Esophagus squamous epithelium (tissue), 5 donors: Measurements from ENCODE around the gene EXOSC9. TPM values are rescaled to one million over a fixed set of nuclear protein-coding genes. Genes with fewer than 3 reads are reported as not detected.

Source experiments
- DNase-seq: peaks from one replicate; lab custom pipeline; 2025; lab: John Stamatoyannopoulos, UW
- H3K27ac ChIP-seq, 4 donors: fragments of 200-600 bp; sonication (generic); one replicate each; pipeline ENCODE4 v1.5.1; 2016 to 2019; ENCODE audit warnings: mild to moderate bottlenecking in 1 of 4
- H3K27me3 ChIP-seq, 4 donors: fragments of 200-600 bp; sonication (generic); 1 replicate in 3 of 4; 2 replicates in 1 of 4; pipeline versions ENCODE4 v1.5.1 to v1.6.0; 2017 to 2021; ENCODE audit warnings: antibody characterized with exemption in 1 of 4
- H3K36me3 ChIP-seq, 3 donors: fragments of 200-600 bp; sonication (generic); one replicate each; pipeline ENCODE4 v1.5.1; 2016 to 2019
- H3K4me1 ChIP-seq, 3 donors: fragments of 200-600 bp; sonication (generic); one replicate each; pipeline ENCODE4 v1.5.1; 2017 to 2019
- H3K4me3 ChIP-seq, 4 donors: fragments of 200-600 bp; sonication (generic); 1 replicate in 3 of 4; 2 replicates in 1 of 4; pipeline ENCODE4 v1.5.1; 2016 to 2019; ENCODE audit warnings: mild to moderate bottlenecking in 2 of 4, moderate library complexity in 1 of 4
- H3K9me3 ChIP-seq, 3 donors: fragments of 200-600 bp; sonication (generic); one replicate each; pipeline ENCODE4 v1.5.1; 2016 to 2019
- CTCF ChIP-seq, 6 experiments: fragments of 450-650 bp in 4 of 6; fragments of 200-600 bp in 2 of 6; sonication (generic) in 2 of 6; IDR thresholded peaks; one replicate each; pipeline ENCODE4 v1.5.1; 2016 to 2019; ENCODE audit warnings: antibody characterized with exemption in 6 of 6, mild to moderate bottlenecking in 4 of 6, moderate library complexity in 4 of 6
- POLR2A ChIP-seq, 4 donors: fragments of 450-650 bp; IDR thresholded peaks; one replicate each; pipeline ENCODE4 v1.6.1; 2017; ENCODE audit warnings: antibody characterized with exemption in 4 of 4, mild to moderate bottlenecking in 4 of 4, moderate library complexity in 3 of 4
- WGBS, 2 donors: methylation state at CpG; one replicate each; pipeline ENCODE4 v1.1.5; 2018; 5-methylcytosine and 5-hydroxymethylcytosine counted together
- intact Hi-C: fragments of 100-400 bp; cut with DNase I; formaldehyde crosslinking; loops from one replicate; pipeline ENCODE4 v1.15.0; 2022
- total RNA-seq, 4 donors: library from RNA; depleted of rRNA; stranded (reverse); fragments of >200 nt; gene quantifications; one replicate each; pipeline ENCODE4 v1.1.0, GENCODE V29; 2016
- donor health status: DM: yes; HTN: yes; CAD: no.

The EXOSC9 gene
- total RNA-seq, 4 donors from 2014 or later, result 9.3 to 27.7 (median 23.9) TPM

- Histone ChIP-seq H3K27ac (no peak overlapping the region), H3K4me3 (no peak overlapping the region)
- 70 to 85% methylated on average over 2 of the region's 2 CpGs for WGBS, 2 donors
Observed at GRCh38 chr4:121792966-121793365, 8.2 kb upstream of the EXOSC9 start.

GRCh38 chr4:121794505-121795188 is 6.5 kb upstream of the EXOSC9 start:
- intact Hi-C loops, result no loop called here
- 73 to 76% methylated on average over 5 of the region's 5 CpGs for WGBS, 2 donors
- no peak for DNase-seq
- Histone ChIP-seq H3K9me3 (no peaks in the 10 kb centered on the region), H3K27me3 (peaks cover 0 to 29% (median 0%) of the 10 kb centered on the region in 4 donors), H3K36me3 (no peaks in the 10 kb centered on the region), H3K4me1 (no peaks in the 10 kb centered on the region), H3K27ac (no peak overlapping the region), H3K4me3 (no peak overlapping the region)
- TF ChIP-seq CTCF (IDR thresholded peaks at IDR 0.05), result no peak
- TF ChIP-seq POLR2A (IDR thresholded peaks at IDR 0.05), result no peak

More at GRCh38 chr4:121792966-121793365, 8.2 kb upstream of the EXOSC9 start:
- no peak for TF ChIP-seq POLR2A (IDR thresholded peaks at IDR 0.05)
- no peak for TF ChIP-seq CTCF (IDR thresholded peaks at IDR 0.05)
- peaks cover 0 to 33% (median 0%) of the 10 kb centered on the region in 4 donors for H3K27me3 ChIP-seq
- no peaks in the 10 kb centered on the region for H3K36me3 ChIP-seq
- intact Hi-C loops, result no loop called here
- DNase-seq, result no peak
- H3K9me3 ChIP-seq, result no peaks in the 10 kb centered on the region
- no peaks in the 10 kb centered on the region for H3K4me1 ChIP-seq

- Histone ChIP-seq H3K27ac (no peak overlapping the region), H3K27me3 (peaks cover 0 to 29% (median 0%) of the 10 kb centered on the region in 4 donors), H3K4me3 (no peak overlapping the region), H3K4me1 (peaks cover 0 to 6% (median 0%) of the 10 kb centered on the region in 3 donors), H3K9me3 (no peaks in the 10 kb centered on the region), H3K36me3 (no peaks in the 10 kb centered on the region)
- intact Hi-C loops, result no loop called here
- no peak for TF ChIP-seq POLR2A (IDR thresholded peaks at IDR 0.05)
- no peak for TF ChIP-seq CTCF (IDR thresholded peaks at IDR 0.05)
- DNase-seq, result no peak
Observed at GRCh38 chr4:121796283-121796682, 4.8 kb upstream of the EXOSC9 start.

GRCh38 chr4:121799208-121799823 is 1.8 kb upstream of the EXOSC9 start:
- Histone ChIP-seq H3K4me3 (no peak overlapping the region), H3K27me3 (peaks cover 0 to 11% (median 0%) of the 10 kb centered on the region in 4 donors), H3K27ac (no peak overlapping the region), H3K4me1 (peaks cover 0 to 31% (median 0%) of the 10 kb centered on the region in 3 donors), H3K9me3 (no peaks in the 10 kb centered on the region), H3K36me3 (peaks cover 0 to 18% (median 0%) of the 10 kb centered on the region in 3 donors)
- TF ChIP-seq POLR2A (IDR thresholded peaks at IDR 0.05) (no peak), CTCF (IDR thresholded peaks at IDR 0.05) (no peak)
- 56 to 65% methylated on average over 2 of the region's 2 CpGs for WGBS, 2 donors
- DNase-seq, result no peak
- intact Hi-C loops, result no loop called here

- H3K27ac ChIP-seq, result peak overlapping the region in 2 of 4 donors; percentile 84 to 91
- peaks cover 0 to 6% (median 0%) of the 10 kb centered on the region in 4 donors for H3K27me3 ChIP-seq
- peaks cover 0 to 31% (median 0%) of the 10 kb centered on the region in 3 donors for H3K4me1 ChIP-seq
- no peaks in the 10 kb centered on the region for H3K9me3 ChIP-seq
- DNase-seq, result no peak
- no peak overlapping the region for H3K4me3 ChIP-seq
- 81 to 86% methylated on average over 3 of the region's 3 CpGs for WGBS, 2 donors
- TF ChIP-seq POLR2A (IDR thresholded peaks at IDR 0.05) (no peak), CTCF (IDR thresholded peaks at IDR 0.05) (no peak)
- H3K36me3 ChIP-seq, result peaks cover 0 to 24% (median 0%) of the 10 kb centered on the region in 3 donors
- intact Hi-C loops, result no loop called here
Observed at GRCh38 chr4:121799867-121800501, 1.1 kb upstream of the EXOSC9 start.
